Common myeloid progenitor, CD34-positive (primary cell): Measurements from ENCODE around the gene C20orf204.

Experiments used
- CTCF ChIA-PET: fragments of 350-600 bp; sonication (Branson Sonifier 250); formaldehyde crosslinking; loops from one replicate; lab custom pipeline; 2021; ENCODE audit warnings: antibody characterized with exemption; lab: Charles Lee
- POLR2A ChIA-PET: fragments of 350-600 bp; sonication (Branson Sonifier 250); formaldehyde crosslinking; loops from one replicate; lab custom pipeline; 2021; ENCODE audit warnings: antibody characterized with exemption; lab: Charles Lee
- DNase-seq, 3 donors: peaks; one replicate each; pipeline versions ENCODE4 v3.0.0 to v3.0.0-alpha.2; 2013
- H3K27ac ChIP-seq, 2 experiments: 1 replicate in 1 of 2; 2 replicates in 1 of 2; pipeline ENCODE4 v1.7.0; 2013; ENCODE audit warnings: inconsistent platforms in 2 of 2, low read length in 2 of 2, mild to moderate bottlenecking in 2 of 2, low read depth in 1 of 2, moderate library complexity in 1 of 2; ENCODE audit not compliant: severe bottlenecking in 2 of 2, insufficient read depth in 1 of 2, poor library complexity in 1 of 2
- H3K27me3 ChIP-seq, 5 experiments: replicated peaks in 2 of 5; 1 replicate in 3 of 5; 2 replicates in 2 of 5; pipeline versions ENCODE4 v1.6.1 to v1.7.0; 2013; ENCODE audit warnings: low read length in 4 of 5, mild to moderate bottlenecking in 2 of 5, moderate library complexity in 2 of 5, inconsistent platforms in 1 of 5; ENCODE audit not compliant: insufficient read depth in 5 of 5, control insufficient read depth in 4 of 5
- H3K36me3 ChIP-seq, 4 experiments: 1 replicate in 2 of 4; 2 replicates in 2 of 4; pipeline versions ENCODE4 v1.6.1 to v1.7.0; 2013; ENCODE audit warnings: low read length in 3 of 4, control low read depth in 1 of 4, mild to moderate bottlenecking in 1 of 4; ENCODE audit not compliant: control insufficient read depth in 4 of 4, insufficient read depth in 4 of 4
- H3K4me1 ChIP-seq, 4 experiments: 1 replicate in 3 of 4; 2 replicates in 1 of 4; pipeline versions ENCODE4 v1.6.1 to v1.7.1; 2013; ENCODE audit warnings: low read length in 3 of 4, mild to moderate bottlenecking in 3 of 4, control low read depth in 1 of 4, inconsistent platforms in 1 of 4, moderate library complexity in 1 of 4; ENCODE audit not compliant: control insufficient read depth in 4 of 4, insufficient read depth in 4 of 4; ENCODE audit errors: control extremely low read depth in 1 of 4
- H3K4me3 ChIP-seq, 7 experiments: 1 replicate in 4 of 7; 2 replicates in 3 of 7; pipeline versions ENCODE4 v1.5.1 to v1.7.0; 2013; ENCODE audit warnings: mild to moderate bottlenecking in 7 of 7, low read length in 6 of 7, moderate library complexity in 6 of 7, inconsistent platforms in 2 of 7, low read depth in 2 of 7, control low read depth in 1 of 7; ENCODE audit not compliant: insufficient read depth in 4 of 7, control insufficient read depth in 1 of 7; ENCODE audit errors: extremely low read depth in 1 of 7
- H3K9me3 ChIP-seq, 5 experiments: 1 replicate in 4 of 5; 2 replicates in 1 of 5; pipeline versions ENCODE4 v1.6.1 to v1.7.1; 2013; ENCODE audit warnings: low read length in 4 of 5, mild to moderate bottlenecking in 2 of 5, inconsistent platforms in 1 of 5, low read depth in 1 of 5, moderate library complexity in 1 of 5; ENCODE audit not compliant: control insufficient read depth in 4 of 5, insufficient read depth in 2 of 5; ENCODE audit errors: control extremely low read depth in 1 of 5
- WGBS: methylation state at CpG from one replicate; pipeline ENCODE4 v1.1.5; 2013; ENCODE audit not compliant: insufficient coverage; 5-methylcytosine and 5-hydroxymethylcytosine counted together

The C20orf204 gene

DNA sequence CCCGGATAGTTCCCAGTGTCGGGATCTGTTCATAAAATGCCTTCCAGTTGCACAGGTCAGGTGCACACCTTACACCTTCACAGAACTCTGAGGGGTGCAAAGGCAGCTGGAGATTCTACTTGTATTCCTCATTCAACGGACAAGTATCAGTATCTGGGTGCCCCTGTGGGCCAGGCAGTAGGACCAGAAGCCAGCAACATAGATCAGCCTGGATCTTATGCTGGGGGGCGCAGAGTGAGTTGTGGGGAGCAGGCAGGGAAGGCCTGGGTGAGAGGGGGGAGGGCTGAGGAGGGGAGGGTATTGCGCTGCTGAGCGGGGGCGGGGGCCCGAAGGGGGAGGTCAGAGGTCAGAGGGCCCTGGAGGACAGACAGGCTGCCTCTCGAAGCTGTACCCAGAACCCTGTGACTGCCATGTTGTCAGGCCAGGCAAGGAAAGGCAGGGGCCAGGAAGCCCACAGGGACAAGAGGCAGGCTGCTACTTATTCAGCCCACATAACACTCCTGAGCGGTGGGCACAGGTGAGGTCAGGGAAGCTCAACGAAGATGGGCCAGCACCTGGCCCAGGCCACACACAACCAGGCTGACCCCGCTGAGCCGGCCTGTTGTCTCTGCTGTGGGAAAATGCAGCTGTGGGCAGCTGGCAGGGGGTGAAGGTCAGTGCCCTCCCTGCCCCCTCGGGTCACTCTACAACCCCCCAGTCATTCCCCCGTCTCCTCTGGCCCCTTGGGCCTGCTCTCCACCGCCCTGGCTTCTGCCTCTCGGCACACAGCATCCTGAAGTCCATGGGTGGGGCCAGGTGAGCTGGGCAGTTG is 45.0 kb downstream of the C20orf204 start:
- Histone ChIP-seq H3K9me3 (no peaks in the 10 kb centered on the region), H3K27me3 (no peaks in the 10 kb centered on the region), H3K4me3 (peak overlapping the region in 6 of 7 experiments; percentile 59 to 83 (median 78)), H3K4me1 (peaks cover 0 to 83% (median 76%) of the 10 kb centered on the region in 4 experiments), H3K36me3 (peaks cover 0 to 5% (median 0%) of the 10 kb centered on the region in 4 experiments), H3K27ac (no peak overlapping the region)
- 56% methylated on average over 11 of the region's 17 CpGs for WGBS
- POLR2A ChIA-PET = interaction anchor here (1.1 to 1.6 kb wide), 2 partner anchors 11 to 17 kb away, joined by 3 to 5 read pairs; no protein-coding TSS in a partner anchor
- no peak for DNase-seq
- CTCF ChIA-PET = interaction anchor here (1.0 to 19.6 kb wide), 10 partner anchors 12 to 100 kb away, joined by 3 to 178 read pairs (median 11); partner anchors contain the start of genes NPBWR2, PRPF6 and TCEA2

GRCh38 chr20:64081624-64081964 is 45.6 kb downstream of the C20orf204 start:
- Histone ChIP-seq H3K9me3 (peaks cover 0 to under 1% (median 0%) of the 10 kb centered on the region in 5 experiments), H3K4me3 (peak overlapping the region in 4 of 7 experiments; percentile 63 to 83 (median 71)), H3K36me3 (no peaks in the 10 kb centered on the region), H3K27me3 (no peaks in the 10 kb centered on the region), H3K4me1 (peaks cover 0 to 77% (median 70%) of the 10 kb centered on the region in 4 experiments), H3K27ac (no peak overlapping the region)
- WGBS = 90% methylated on average over 5 of the region's 6 CpGs
- ChIA-PET POLR2A (interaction anchor here (1.1 kb wide), 1 partner anchor 17 kb away, joined by 3 read pairs; no protein-coding TSS in a partner anchor), CTCF (interaction anchor here (1.0 to 19.6 kb wide), 11 partner anchors 10 to 101 kb away, joined by 3 to 178 read pairs (median 12); partner anchors contain the start of genes NPBWR2, PRPF6 and TCEA2)
- DNase-seq = no peak

- peak overlapping the region in 1 of 2 experiments; percentile 25 for H3K27ac ChIP-seq
- peak overlapping the region in 5 of 7 experiments; percentile 43 to 83 (median 68) for H3K4me3 ChIP-seq
- peak in 2 of 3 donors; percentile 54 to 63 for DNase-seq
- peaks cover 0 to 4% (median 0%) of the 10 kb centered on the region in 5 experiments for H3K9me3 ChIP-seq
- ChIA-PET CTCF (interaction anchor here (0.7 to 19.6 kb wide), 13 partner anchors 11 to 102 kb away, joined by 3 to 178 read pairs (median 12); partner anchors contain the start of genes NPBWR2, PRPF6 and TCEA2), POLR2A (interaction anchor here (0.6 to 1.1 kb wide), 3 partner anchors 18 to 45 kb away, joined by 3 read pairs; no protein-coding TSS in a partner anchor)
- peaks cover 0 to 2% (median 0%) of the 10 kb centered on the region in 4 experiments for H3K36me3 ChIP-seq
- 0% methylated on average over 8 of the region's 13 CpGs for WGBS
- H3K27me3 ChIP-seq = no peaks in the 10 kb centered on the region
- H3K4me1 ChIP-seq = peaks cover 0 to 71% (median 64%) of the 10 kb centered on the region in 4 experiments
Measured at GRCh38 chr20:64082126-64082731, 46.2 kb downstream of the C20orf204 start.

GRCh38 chr20:64082820-64083377 is 46.9 kb downstream of the C20orf204 start:
- ChIA-PET POLR2A (interaction anchor here (1.1 kb wide), 1 partner anchor 44 kb away, joined by 3 read pairs; no protein-coding TSS in a partner anchor), CTCF (interaction anchor here (0.7 to 19.6 kb wide), 15 partner anchors 10 to 102 kb away, joined by 3 to 178 read pairs (median 9); partner anchors contain the start of genes NPBWR2, PRPF6 and TCEA2)
- Histone ChIP-seq H3K9me3 (peaks cover 0 to 9% (median 0%) of the 10 kb centered on the region in 5 experiments), H3K4me3 (peak overlapping the region; percentile 32 to 83 (median 68)), H3K27me3 (no peaks in the 10 kb centered on the region), H3K36me3 (peaks cover 0 to 2% (median 0%) of the 10 kb centered on the region in 4 experiments), H3K4me1 (peaks cover 0 to 65% (median 57%) of the 10 kb centered on the region in 4 experiments), H3K27ac (peak overlapping the region in 1 of 2 experiments; percentile 25)
- peak in 1 of 3 donors; percentile 21 for DNase-seq
- 6% methylated on average over 10 of the region's 13 CpGs for WGBS

GRCh38 chr20:64083378-64083803 is 47.4 kb downstream of the C20orf204 start:
- Histone ChIP-seq H3K4me1 (peaks cover 0 to 60% (median 53%) of the 10 kb centered on the region in 4 experiments), H3K27ac (peak overlapping the region in 1 of 2 experiments; percentile 25), H3K4me3 (peak overlapping the region; percentile 37 to 83 (median 68)), H3K9me3 (peaks cover 0 to 11% (median 0%) of the 10 kb centered on the region in 5 experiments), H3K27me3 (no peaks in the 10 kb centered on the region), H3K36me3 (peaks cover 0 to 2% (median 0%) of the 10 kb centered on the region in 4 experiments)
- ChIA-PET CTCF (interaction anchor here (0.9 to 19.6 kb wide), 18 partner anchors 10 to 103 kb away, joined by 3 to 178 read pairs (median 6); partner anchors contain the start of genes NPBWR2, PRPF6 and TCEA2), POLR2A (interaction anchor here (0.6 to 1.1 kb wide), 2 partner anchors 44 to 190 kb away, joined by 3 read pairs; no protein-coding TSS in a partner anchor)
- peak; percentile 80 to 87 (median 85) for DNase-seq
- WGBS = 0% methylated on average over 39 of the region's 52 CpGs
